ENCODE data around the gene RABL6.
"Not testable (repeated sequence)": the region's sequence is repeated elsewhere in the genome, so short reads cannot be mapped to it uniquely, and the experiment has no call there.

RABL6 gene

DNA sequence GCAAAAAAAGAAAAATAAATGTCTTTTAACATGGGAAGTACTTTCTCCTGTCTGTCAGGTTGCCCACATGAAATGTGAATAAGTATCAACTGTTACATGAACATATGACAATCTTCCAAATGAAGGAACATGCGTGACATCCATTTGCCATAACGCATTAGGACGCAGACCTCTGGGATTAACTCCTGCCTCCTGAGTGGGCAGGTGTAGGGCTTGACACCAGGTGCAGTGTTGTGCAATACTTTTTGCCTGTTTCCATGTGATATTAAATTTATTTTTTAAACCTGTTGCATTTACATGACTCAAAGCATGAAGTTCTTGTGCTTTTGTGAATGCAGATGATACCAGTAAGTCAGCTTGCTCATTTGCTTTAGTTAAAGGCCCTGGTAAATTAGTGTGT is 25.3 kb upstream of the RABL6 start:
- H3K9ac ChIP-seq (ENCODE audit: low read depth, low read length), result no peak overlapping the region
- H3K27me3 ChIP-seq (ENCODE audit: control insufficient read depth, insufficient read depth, low read length), result peaks cover 48% of the 10 kb centered on the region
- H3K4me1 ChIP-seq (ENCODE audit: control insufficient read depth, insufficient read depth, low read length), result no peaks in the 10 kb centered on the region
- no peaks in the 10 kb centered on the region for H3K36me3 ChIP-seq (ENCODE audit: insufficient read depth, low read length)
- H3K9me3 ChIP-seq (replicated peaks; ENCODE audit: low read length), result no peaks in the 10 kb centered on the region
- no peak overlapping the region for H3K4me2 ChIP-seq (ENCODE audit: low read length)
- H3K4me3 ChIP-seq (ENCODE audit: low read length), result no peak overlapping the region

- H3K9me3 ChIP-seq (replicated peaks; ENCODE audit: low read length), result no peaks in the 10 kb centered on the region
- no peak overlapping the region for H3K4me3 ChIP-seq (ENCODE audit: low read length)
- H3K27me3 ChIP-seq (ENCODE audit: control insufficient read depth, insufficient read depth, low read length), result peaks cover 29% of the 10 kb centered on the region
- no peaks in the 10 kb centered on the region for H3K4me1 ChIP-seq (ENCODE audit: control insufficient read depth, insufficient read depth, low read length)
- H3K9ac ChIP-seq (ENCODE audit: low read depth, low read length), result no peak overlapping the region
- no peaks in the 10 kb centered on the region for H3K36me3 ChIP-seq (ENCODE audit: insufficient read depth, low read length)
- H3K4me2 ChIP-seq (ENCODE audit: low read length), result no peak overlapping the region
Measured at GRCh38 chr9:136784249-136784996, 23.3 kb upstream of the RABL6 start.

GRCh38 chr9:136784997-136785361 is 22.8 kb upstream of the RABL6 start:
- Histone ChIP-seq H3K4me2 (ENCODE audit: low read length) (no peak overlapping the region), H3K9ac (ENCODE audit: low read depth, low read length) (no peak overlapping the region), H3K36me3 (ENCODE audit: insufficient read depth, low read length) (no peaks in the 10 kb centered on the region), H3K9me3 (replicated peaks; ENCODE audit: low read length) (no peaks in the 10 kb centered on the region), H3K4me3 (ENCODE audit: low read length) (no peak overlapping the region), H3K4me1 (ENCODE audit: control insufficient read depth, insufficient read depth, low read length) (peaks cover under 1% of the 10 kb centered on the region), H3K27me3 (ENCODE audit: control insufficient read depth, insufficient read depth, low read length) (peaks cover 23% of the 10 kb centered on the region)

DNA sequence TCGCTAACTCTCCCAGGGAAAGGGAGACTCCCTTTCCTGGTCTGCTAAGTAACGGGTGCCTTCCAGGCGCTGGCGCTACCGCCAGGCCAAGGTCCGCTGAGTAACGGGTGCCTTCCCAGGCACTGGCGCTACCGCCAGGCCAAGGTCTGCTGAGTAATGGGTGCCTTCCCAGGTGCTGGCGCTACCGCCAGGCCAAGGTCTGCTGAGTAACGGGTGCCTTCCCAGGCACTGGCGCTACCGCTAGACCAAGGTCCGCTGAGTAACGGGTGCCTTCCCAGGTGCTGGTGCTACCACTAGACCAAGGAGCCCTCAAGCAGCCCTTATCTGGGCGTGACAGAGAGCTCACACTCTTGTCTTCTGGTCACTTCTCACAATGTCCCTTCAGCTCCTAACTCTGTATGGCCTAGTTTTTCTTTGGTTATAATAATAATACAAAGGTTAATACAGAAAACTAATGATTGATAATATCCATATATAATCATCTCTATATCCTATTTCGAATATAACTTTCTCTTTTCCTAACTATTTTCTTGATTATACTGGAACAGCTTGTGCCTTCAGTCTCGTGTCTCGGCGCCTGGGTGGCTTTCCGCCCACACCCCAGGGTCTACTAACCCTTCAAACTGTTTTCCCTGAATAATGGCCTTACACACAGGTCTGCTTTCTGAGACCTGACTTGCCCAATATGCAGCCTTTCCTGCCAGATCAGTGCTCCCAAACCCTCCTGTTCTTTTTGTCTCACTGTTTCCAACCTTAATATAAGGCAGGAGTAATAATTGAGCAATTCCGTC is 22.0 kb upstream of the RABL6 start:
- H3K4me2 ChIP-seq (ENCODE audit: low read length); H3K36me3 ChIP-seq (ENCODE audit: insufficient read depth, low read length); H3K4me3 ChIP-seq (ENCODE audit: low read length); H3K4me1 ChIP-seq (ENCODE audit: control insufficient read depth, insufficient read depth, low read length); H3K9me3 ChIP-seq (replicated peaks; ENCODE audit: low read length); H3K9ac ChIP-seq (ENCODE audit: low read depth, low read length): not testable (repeated sequence)
- peaks cover 16% of the 10 kb centered on the region for H3K27me3 ChIP-seq (ENCODE audit: control insufficient read depth, insufficient read depth, low read length)

GRCh38 chr9:136786451-136786850 is 21.3 kb upstream of the RABL6 start:
- Histone ChIP-seq H3K36me3 (ENCODE audit: insufficient read depth, low read length) (no peaks in the 10 kb centered on the region), H3K9me3 (replicated peaks; ENCODE audit: low read length) (no peaks in the 10 kb centered on the region), H3K27me3 (ENCODE audit: control insufficient read depth, insufficient read depth, low read length) (peaks cover 11% of the 10 kb centered on the region), H3K4me3 (ENCODE audit: low read length) (no peak overlapping the region), H3K9ac (ENCODE audit: low read depth, low read length) (no peak overlapping the region), H3K4me1 (ENCODE audit: control insufficient read depth, insufficient read depth, low read length) (peaks cover 7% of the 10 kb centered on the region), H3K4me2 (ENCODE audit: low read length) (no peak overlapping the region)

DNA sequence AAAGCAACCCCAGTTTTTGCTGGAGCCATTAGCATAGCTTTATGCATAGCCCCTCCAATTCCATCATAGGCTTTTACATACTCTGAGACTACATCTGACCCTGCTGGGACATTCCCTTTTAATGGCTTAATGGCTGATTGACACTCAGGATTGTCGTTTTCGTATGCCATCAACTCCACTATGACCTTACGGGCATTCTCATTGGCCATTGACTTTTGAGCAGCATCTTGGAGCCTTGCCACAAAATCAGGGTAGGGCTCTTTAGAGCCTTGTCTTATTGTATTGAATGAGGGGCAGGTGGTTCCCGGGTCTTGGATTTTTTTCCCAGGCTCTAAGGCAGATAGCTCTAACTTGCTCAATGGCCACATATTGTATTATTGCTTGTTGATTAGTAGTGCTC is 20.8 kb upstream of the RABL6 start:
- H3K27me3 ChIP-seq (ENCODE audit: control insufficient read depth, insufficient read depth, low read length), result peaks cover 11% of the 10 kb centered on the region
- H3K36me3 ChIP-seq (ENCODE audit: insufficient read depth, low read length); H3K4me1 ChIP-seq (ENCODE audit: control insufficient read depth, insufficient read depth, low read length); H3K9me3 ChIP-seq (replicated peaks; ENCODE audit: low read length); H3K4me2 ChIP-seq (ENCODE audit: low read length); H3K4me3 ChIP-seq (ENCODE audit: low read length); H3K9ac ChIP-seq (ENCODE audit: low read depth, low read length): not testable (repeated sequence)

- Histone ChIP-seq H3K9ac (ENCODE audit: low read depth, low read length) (no peak overlapping the region), H3K4me1 (ENCODE audit: control insufficient read depth, insufficient read depth, low read length) (peaks cover 12% of the 10 kb centered on the region), H3K27me3 (ENCODE audit: control insufficient read depth, insufficient read depth, low read length) (peaks cover 8% of the 10 kb centered on the region), H3K4me2 (ENCODE audit: low read length) (peak overlapping the region; percentile 28), H3K9me3 (replicated peaks; ENCODE audit: low read length) (no peaks in the 10 kb centered on the region), H3K36me3 (ENCODE audit: insufficient read depth, low read length) (no peaks in the 10 kb centered on the region), H3K4me3 (ENCODE audit: low read length) (no peak overlapping the region)
Measured at GRCh38 chr9:136787690-136788400, 19.9 kb upstream of the RABL6 start.

DNA sequence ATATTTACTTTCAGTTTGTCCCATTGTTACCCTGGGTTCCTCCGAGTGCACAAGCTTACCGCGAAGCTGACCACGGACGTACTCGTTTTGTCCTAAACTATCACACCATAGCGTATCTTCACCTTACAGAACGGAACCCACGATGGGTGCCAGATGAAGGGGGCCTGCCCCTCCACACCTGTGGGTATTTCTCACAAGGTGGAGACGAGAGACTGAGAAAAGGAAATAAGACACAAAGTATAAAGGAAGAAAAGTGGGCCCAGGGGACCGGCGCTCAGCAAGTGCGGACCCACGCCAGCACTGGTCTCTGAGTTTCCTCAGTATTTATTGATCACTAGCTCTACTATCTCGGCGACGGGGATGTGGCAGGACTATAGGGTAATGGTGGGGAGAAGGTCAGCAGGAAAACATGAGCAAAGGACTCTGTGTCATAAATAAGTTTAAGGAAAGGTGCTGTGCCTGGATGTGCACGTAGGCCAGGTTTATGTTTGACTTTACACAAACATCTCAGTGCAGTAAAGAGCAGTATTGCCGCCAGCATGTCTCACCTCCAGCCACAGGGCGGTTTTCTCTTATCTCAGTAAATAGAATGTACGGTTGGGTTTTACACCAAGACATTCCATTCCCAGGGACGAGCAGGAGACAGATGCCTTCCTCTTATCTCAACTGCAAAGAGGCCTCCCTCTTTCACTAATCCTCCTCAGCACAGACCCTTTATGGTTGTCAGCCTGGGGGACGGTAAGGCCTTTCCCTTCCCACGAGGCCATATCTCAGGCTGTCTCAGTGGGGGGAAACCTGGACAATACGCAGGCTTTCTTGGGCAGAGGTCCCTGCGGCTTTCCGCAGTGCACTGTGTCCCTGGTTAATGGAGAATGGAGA is 18.9 kb upstream of the RABL6 start:
- not testable (repeated sequence) for H3K27me3 ChIP-seq (ENCODE audit: control insufficient read depth, insufficient read depth, low read length); H3K9ac ChIP-seq (ENCODE audit: low read depth, low read length); H3K4me3 ChIP-seq (ENCODE audit: low read length); H3K36me3 ChIP-seq (ENCODE audit: insufficient read depth, low read length); H3K4me2 ChIP-seq (ENCODE audit: low read length); H3K9me3 ChIP-seq (replicated peaks; ENCODE audit: low read length)
- H3K4me1 ChIP-seq (ENCODE audit: control insufficient read depth, insufficient read depth, low read length), result peaks cover 12% of the 10 kb centered on the region

- no peaks in the 10 kb centered on the region for H3K36me3 ChIP-seq (ENCODE audit: insufficient read depth, low read length)
- H3K27me3 ChIP-seq (ENCODE audit: control insufficient read depth, insufficient read depth, low read length), result peaks cover 8% of the 10 kb centered on the region
- no peak overlapping the region for H3K4me2 ChIP-seq (ENCODE audit: low read length)
- no peak overlapping the region for H3K9ac ChIP-seq (ENCODE audit: low read depth, low read length)
- no peaks in the 10 kb centered on the region for H3K9me3 ChIP-seq (replicated peaks; ENCODE audit: low read length)
- no peak overlapping the region for H3K4me3 ChIP-seq (ENCODE audit: low read length)
- H3K4me1 ChIP-seq (ENCODE audit: control insufficient read depth, insufficient read depth, low read length), result peaks cover 12% of the 10 kb centered on the region
Measured at GRCh38 chr9:136789523-136789937, 18.2 kb upstream of the RABL6 start.

DNA sequence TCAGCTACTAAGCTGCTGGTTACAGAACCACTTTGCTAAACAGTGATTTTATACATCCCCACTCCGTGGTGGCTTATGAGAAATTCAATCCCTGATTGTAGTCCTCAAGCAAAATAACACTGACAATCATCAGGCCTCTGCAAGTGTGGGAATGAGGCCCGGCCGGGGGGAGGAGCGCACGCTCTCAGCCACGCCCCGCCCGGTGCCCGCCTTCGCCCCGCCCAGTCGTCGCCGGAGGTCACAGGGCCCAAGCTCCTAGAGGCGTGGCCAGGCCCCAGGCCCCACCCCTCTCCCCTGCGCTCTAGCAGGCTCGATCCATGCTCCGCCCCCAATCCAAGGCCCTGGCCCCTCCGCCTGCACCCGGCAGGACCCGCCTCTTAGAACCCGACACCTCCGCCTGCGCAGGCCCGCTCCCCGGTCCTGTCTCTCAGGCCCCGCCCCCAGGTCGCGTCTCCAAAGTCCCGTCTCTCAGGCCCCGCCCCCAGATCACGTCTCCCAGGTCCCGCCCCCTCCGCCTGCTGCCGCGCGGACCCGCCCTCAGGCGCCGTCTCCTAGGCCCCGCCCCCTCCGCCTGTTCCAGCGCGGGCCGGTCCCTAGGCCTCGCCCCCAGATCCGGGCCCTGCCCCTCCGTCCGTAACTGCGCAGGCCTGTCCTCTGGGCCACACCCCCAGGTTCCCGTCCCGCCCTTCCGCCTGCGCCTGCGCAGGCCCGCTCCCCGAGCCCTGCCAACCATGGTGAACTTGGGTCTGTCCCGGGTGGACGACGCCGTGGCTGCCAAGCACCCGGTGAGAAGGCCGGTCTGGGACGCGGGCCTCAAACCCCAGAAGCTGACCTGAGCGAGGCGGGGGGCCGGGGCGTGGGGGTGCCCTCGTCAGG is 16.9 kb upstream of the RABL6 start, which contains the start of gene TMEM141:
Gene TMEM141, plus strand, starts transcription at position 705 of the 876 bp plus-strand sequence. Its CDS starts 27 bp downstream, at position 732.
- H3K4me3 ChIP-seq (ENCODE audit: low read length), result peak within 1 kb of the TSS; percentile 99
- no peaks in the 10 kb centered on the region for H3K9me3 ChIP-seq (replicated peaks; ENCODE audit: low read length)
- H3K4me2 ChIP-seq (ENCODE audit: low read length), result peak within 1 kb of the TSS; percentile 100
- peaks cover 8% of the 10 kb centered on the region for H3K27me3 ChIP-seq (ENCODE audit: control insufficient read depth, insufficient read depth, low read length)
- no peaks in the 10 kb centered on the region for H3K36me3 ChIP-seq (ENCODE audit: insufficient read depth, low read length)
- peaks cover 12% of the 10 kb centered on the region for H3K4me1 ChIP-seq (ENCODE audit: control insufficient read depth, insufficient read depth, low read length)
- peak within 1 kb of the TSS; percentile 92 for H3K9ac ChIP-seq (ENCODE audit: low read depth, low read length)
